ENCODE measurements around the gene HPSE2. TPM values are rescaled to one million over a fixed set of nuclear protein-coding genes. Genes with fewer than 3 reads are reported as not detected.

The HPSE2 gene
- total RNA-seq, 1 experiment from 2014 or later = not detected

- in situ Hi-C loops (cut with HindIII; ENCODE audit: low pct_unique_long_range_greater_than_20kb, low sequenced_read_pairs) = no loop called here
- no peak for DNase-seq (ENCODE audit: low read depth)
These were observed 778.8 kb downstream of the HPSE2 start for GRCh38 chr10:98456686-98457482.

DNA sequence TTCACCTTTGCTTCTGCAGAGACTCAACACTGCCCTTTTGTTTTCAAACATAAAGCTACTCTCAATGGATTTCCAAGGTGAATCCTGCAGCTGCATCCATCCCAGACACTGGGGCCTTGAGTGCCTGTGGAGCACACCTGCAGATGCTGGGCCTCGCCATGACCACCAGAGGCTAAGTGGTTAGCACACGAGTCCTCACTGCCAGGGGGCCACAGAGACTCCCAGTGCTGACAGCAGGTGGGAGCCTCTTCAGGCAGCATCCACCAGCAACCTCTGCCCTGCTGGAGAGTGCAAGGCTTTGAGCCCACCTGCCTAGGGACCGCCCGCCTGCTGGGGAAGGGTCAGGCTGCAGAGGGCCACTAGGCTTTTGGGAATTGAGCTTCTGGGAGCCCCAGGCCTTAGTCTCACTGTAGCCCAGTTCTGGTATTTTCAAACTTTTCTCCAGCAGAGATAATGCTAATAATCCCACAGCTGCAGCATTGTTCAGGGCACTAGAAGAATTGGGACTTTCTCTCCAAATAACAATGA is 779.5 kb downstream of the HPSE2 start:
- in situ Hi-C loops (cut with HindIII; ENCODE audit: low pct_unique_long_range_greater_than_20kb, low sequenced_read_pairs) = no loop called here
- DNase-seq (ENCODE audit: low read depth) = no peak

GRCh38 chr10:98453729-98454128 is 781.9 kb downstream of the HPSE2 start:
- DNase-seq (ENCODE audit: low read depth) = no peak
- in situ Hi-C loops (cut with HindIII; ENCODE audit: low pct_unique_long_range_greater_than_20kb, low sequenced_read_pairs) = no loop called here

DNA sequence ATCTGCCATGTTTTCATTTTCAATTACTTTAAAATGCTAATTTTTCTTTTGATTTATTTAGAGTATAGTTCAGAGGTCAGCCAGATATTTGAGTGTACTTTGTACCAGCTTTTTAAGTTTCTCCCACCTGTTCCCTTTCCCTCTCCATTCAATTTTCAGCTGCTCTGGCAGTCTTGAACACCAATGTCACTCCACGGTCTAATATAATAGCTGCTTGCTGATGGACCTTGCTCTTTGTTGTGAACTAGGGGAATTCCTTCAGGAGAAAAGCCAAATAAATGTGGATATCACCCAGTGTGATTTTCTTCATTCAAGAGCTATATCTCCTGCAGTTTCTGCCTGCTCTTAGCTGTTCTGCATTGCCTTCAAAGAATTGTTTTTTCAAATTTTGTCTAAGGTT is 785.0 kb downstream of the HPSE2 start:
- no peak for DNase-seq (ENCODE audit: low read depth)
- in situ Hi-C loops (cut with HindIII; ENCODE audit: low pct_unique_long_range_greater_than_20kb, low sequenced_read_pairs) = no loop called here

- in situ Hi-C loops (cut with HindIII; ENCODE audit: low pct_unique_long_range_greater_than_20kb, low sequenced_read_pairs) = no loop called here
- DNase-seq (ENCODE audit: low read depth) = no peak
These were observed 786.4 kb downstream of the HPSE2 start for GRCh38 chr10:98449287-98449686.

- peak; percentile 62 for DNase-seq (ENCODE audit: low read depth)
- in situ Hi-C loops (cut with HindIII; ENCODE audit: low pct_unique_long_range_greater_than_20kb, low sequenced_read_pairs) = no loop called here
These were observed 788.9 kb downstream of the HPSE2 start, which contains the start of gene HPS1 for GRCh38 chr10:98446661-98447221. HPS1 (minus strand) TSS chr10:98446935; CDS start chr10:98443240, 3,695 bp downstream.

- no peak for DNase-seq (ENCODE audit: low read depth)
- in situ Hi-C loops (cut with HindIII; ENCODE audit: low pct_unique_long_range_greater_than_20kb, low sequenced_read_pairs) = no loop called here
These were observed 789.4 kb downstream of the HPSE2 start for GRCh38 chr10:98446151-98446660.

DNA sequence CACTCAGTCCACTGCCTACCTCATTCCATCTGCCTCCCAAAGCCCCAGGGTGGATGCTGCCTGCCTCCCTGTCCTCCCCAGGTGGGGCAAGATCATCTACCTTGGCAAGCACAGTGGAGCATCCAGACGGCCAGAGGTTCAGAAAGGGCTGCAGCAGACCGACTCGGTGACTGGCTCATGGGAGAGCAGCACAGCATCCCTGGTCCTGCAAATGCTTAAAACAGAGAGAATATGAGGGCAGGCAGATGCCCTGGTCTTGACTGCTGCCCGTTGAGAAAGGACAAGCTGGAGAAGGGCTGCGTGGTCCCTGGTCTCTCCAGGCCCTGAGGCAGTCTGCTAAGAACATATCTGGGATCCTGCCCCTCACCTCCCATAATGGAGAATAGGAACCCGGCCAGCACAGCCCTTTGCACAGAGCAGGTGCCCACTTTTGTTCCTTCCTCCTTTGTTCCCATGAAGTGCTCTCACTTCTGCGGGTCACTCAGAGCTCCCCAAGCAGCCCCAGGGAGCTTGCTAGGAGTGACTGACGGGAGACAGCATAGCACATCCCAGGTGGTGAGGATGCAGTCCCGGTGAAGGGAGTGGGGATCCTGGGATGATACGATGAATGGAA is 790.3 kb downstream of the HPSE2 start:
- in situ Hi-C loops (cut with HindIII; ENCODE audit: low pct_unique_long_range_greater_than_20kb, low sequenced_read_pairs) = no loop called here

DNA sequence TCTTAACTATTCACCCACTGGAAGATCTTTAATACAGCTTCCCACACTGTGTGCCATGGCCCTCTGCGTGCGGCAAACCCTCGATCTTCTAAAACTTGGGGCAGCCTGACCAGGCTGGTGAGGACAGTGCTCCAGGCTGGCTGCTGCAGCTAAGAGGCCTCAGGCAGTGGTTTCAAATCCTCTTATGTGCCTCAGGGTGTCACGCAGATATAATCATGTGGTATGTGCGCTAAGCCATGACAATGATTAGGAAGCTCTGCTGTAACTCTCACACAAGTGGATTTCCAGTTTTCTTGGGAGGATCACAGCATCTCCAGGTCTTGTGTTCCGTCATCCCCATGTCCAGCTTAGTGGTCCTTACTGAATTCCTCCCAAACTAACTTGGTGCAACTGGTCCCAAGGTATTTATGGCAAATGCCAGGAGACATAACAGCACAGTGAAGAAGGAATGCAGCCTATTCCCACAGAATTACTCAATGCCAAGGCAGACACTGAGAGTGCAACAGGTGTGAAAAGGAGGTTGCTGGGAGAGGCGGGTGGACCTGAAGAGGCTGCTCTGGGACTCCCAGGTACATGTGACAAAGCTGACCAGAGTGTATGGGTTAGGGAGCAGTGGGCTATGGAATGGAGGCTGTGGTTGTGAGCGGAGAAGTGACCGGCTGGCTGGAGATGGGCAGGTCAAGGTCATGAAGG is 791.2 kb downstream of the HPSE2 start:
- in situ Hi-C loops (cut with HindIII; ENCODE audit: low pct_unique_long_range_greater_than_20kb, low sequenced_read_pairs) = no loop called here
- peak; percentile 34 for DNase-seq (ENCODE audit: low read depth)

More for the DNA sequence above, 790.3 kb downstream of the HPSE2 start:
- DNase-seq (ENCODE audit: low read depth) = no peak

- no peak for DNase-seq (ENCODE audit: low read depth)
- in situ Hi-C loops (cut with HindIII; ENCODE audit: low pct_unique_long_range_greater_than_20kb, low sequenced_read_pairs) = no loop called here
These were observed 796.9 kb downstream of the HPSE2 start for GRCh38 chr10:98438715-98439114.

GRCh38 chr10:98436704-98437103 is 798.9 kb downstream of the HPSE2 start:
- no peak for DNase-seq (ENCODE audit: low read depth)
- in situ Hi-C loops (cut with HindIII; ENCODE audit: low pct_unique_long_range_greater_than_20kb, low sequenced_read_pairs) = no loop called here

GRCh38 chr10:98435178-98435577 is 800.5 kb downstream of the HPSE2 start:
- in situ Hi-C loops (cut with HindIII; ENCODE audit: low pct_unique_long_range_greater_than_20kb, low sequenced_read_pairs) = no loop called here
- DNase-seq (ENCODE audit: low read depth) = no peak

DNA sequence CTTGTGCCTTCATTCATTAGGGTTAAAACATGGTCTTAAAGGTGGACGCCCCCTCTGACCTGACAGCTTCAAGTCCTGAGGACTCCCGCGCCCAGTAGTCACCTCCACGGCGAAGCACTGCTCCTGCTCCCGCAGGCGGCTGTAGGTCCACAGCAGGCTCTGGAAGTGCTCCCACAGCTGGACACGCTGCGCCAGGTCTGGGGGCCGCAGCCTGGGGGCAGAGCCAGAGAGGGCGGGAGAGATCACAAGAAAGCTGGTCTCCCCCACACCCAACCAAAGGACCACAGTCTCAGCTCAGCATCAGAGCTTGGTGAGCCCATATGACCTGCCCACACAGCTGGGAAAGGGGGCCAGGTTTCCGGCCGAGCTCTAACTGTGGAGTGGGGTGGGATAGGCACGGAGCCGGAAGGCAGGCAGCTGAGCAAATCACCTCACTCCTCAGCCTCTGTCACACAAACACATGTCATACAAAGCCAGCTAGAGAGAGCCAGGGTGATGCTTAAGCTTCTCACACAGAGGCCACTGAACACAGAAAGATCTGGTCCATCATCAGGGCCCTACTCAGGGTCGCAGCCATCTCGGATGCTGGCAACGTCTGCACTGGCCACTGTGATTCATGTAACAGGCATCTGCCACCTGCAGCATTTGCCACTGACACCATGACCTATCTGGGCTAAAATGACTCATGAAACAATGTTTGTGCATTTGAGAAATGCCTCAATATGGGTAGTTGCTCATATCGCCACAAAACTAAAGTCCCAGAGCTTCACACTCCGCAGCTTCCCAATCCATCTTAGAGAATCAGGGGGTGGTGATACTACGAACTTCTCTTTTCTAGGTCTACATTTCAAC is 801.5 kb downstream of the HPSE2 start:
- in situ Hi-C loops (cut with HindIII; ENCODE audit: low pct_unique_long_range_greater_than_20kb, low sequenced_read_pairs) = no loop called here
- DNase-seq (ENCODE audit: low read depth) = peak; percentile 50

DNA sequence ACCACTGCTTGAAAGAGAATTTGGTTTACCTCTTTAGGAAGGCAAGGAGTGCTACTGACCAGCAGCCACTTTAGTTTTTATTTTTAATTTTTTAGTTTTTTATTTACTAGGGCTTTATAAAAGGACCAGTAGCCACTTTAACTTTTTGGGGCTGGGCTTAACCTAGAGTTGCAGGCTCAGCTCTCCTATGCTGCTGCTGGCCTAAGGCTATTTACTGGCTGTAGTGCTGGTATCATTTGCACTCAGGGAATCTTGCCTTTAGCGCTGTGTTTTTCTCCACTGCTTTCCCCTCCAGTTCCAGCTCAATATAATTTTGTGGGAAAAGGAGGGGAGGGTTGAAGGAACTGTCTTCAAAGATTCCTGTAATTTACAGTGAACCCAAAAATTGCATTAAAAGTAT is 802.3 kb downstream of the HPSE2 start:
- in situ Hi-C loops (cut with HindIII; ENCODE audit: low pct_unique_long_range_greater_than_20kb, low sequenced_read_pairs) = no loop called here
- no peak for DNase-seq (ENCODE audit: low read depth)

- no peak for DNase-seq (ENCODE audit: low read depth)
- in situ Hi-C loops (cut with HindIII; ENCODE audit: low pct_unique_long_range_greater_than_20kb, low sequenced_read_pairs) = no loop called here
These were observed 803.3 kb downstream of the HPSE2 start for GRCh38 chr10:98432330-98432729.

- in situ Hi-C loops (cut with HindIII; ENCODE audit: low pct_unique_long_range_greater_than_20kb, low sequenced_read_pairs) = no loop called here
- DNase-seq (ENCODE audit: low read depth) = peak; percentile 49
These were observed 804.6 kb downstream of the HPSE2 start for GRCh38 chr10:98431016-98431415.

DNA sequence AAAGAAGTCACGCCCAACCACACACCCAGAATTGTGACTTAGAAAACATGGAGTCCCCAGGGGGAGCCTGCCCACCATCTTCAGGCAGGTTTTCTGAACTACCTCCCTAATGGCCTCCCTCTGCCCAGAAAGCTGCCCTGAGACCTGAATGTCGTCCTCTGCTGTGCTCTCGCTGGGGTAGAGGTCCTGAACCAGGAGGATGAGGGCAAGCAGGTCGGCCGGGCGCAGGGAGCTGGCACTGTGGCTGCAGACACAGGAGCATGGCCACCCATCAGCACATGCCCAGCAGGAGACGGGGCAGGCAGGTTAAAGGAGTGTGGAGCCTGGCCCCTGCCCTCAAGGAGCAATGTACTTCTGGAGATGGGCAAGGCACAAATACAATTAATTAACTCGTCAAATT is 805.2 kb downstream of the HPSE2 start:
- no peak for DNase-seq (ENCODE audit: low read depth)
- in situ Hi-C loops (cut with HindIII; ENCODE audit: low pct_unique_long_range_greater_than_20kb, low sequenced_read_pairs) = no loop called here
